CD14-positive monocyte (primary cell): ENCODE results near the gene MVB12B. TPM values are rescaled to one million over a fixed set of nuclear protein-coding genes. Genes with fewer than 3 reads are reported as not detected.
A peak's percentile ranks its signal among the peaks of the same experiment; 100 is the strongest.

Experiments
- DNase-seq, 3 donors: peaks; one replicate each; pipeline ENCODE4 v3.0.0-alpha.2; 2011 to 2022
- H2AFZ ChIP-seq: 2 replicates; pipeline ENCODE4 v1.6.0; 2012; ENCODE audit warnings: mild to moderate bottlenecking, low read depth, low read length, inconsistent platforms; ENCODE audit not compliant: insufficient read depth, poor library complexity, severe bottlenecking
- H3K27ac ChIP-seq, 2 donors: 1 replicate in 1 of 2; 2 replicates in 1 of 2; pipeline ENCODE4 v1.5.1; 2012 to 2013; ENCODE audit warnings: low read length in 2 of 2, control low read depth in 1 of 2, inconsistent platforms in 1 of 2, low read depth in 1 of 2, mild to moderate bottlenecking in 1 of 2
- H3K27me3 ChIP-seq, 2 donors: one replicate each; pipeline versions ENCODE4 v1.6.0 to v1.6.1; 2011 to 2013; ENCODE audit warnings: low read length in 2 of 2; ENCODE audit not compliant: control insufficient read depth in 2 of 2, insufficient read depth in 2 of 2
- H3K36me3 ChIP-seq, 2 donors: replicated peaks in 1 of 2; 1 replicate in 1 of 2; 2 replicates in 1 of 2; pipeline versions ENCODE4 v1.5.1 to v1.6.1; 2012 to 2013; ENCODE audit warnings: low read length in 2 of 2, control low read depth in 1 of 2, inconsistent platforms in 1 of 2, mild to moderate bottlenecking in 1 of 2; ENCODE audit not compliant: insufficient read depth in 2 of 2, control insufficient read depth in 1 of 2
- H3K4me1 ChIP-seq, 2 donors: 1 replicate in 1 of 2; 2 replicates in 1 of 2; pipeline versions ENCODE4 v1.5.1 to v1.6.1; 2012 to 2013; ENCODE audit warnings: low read length in 2 of 2, control low read depth in 1 of 2, inconsistent platforms in 1 of 2, mild to moderate bottlenecking in 1 of 2, moderate library complexity in 1 of 2; ENCODE audit not compliant: insufficient read depth in 2 of 2, control insufficient read depth in 1 of 2
- H3K4me2 ChIP-seq: replicated peaks from 2 replicates; pipeline ENCODE3; 2012; ENCODE audit warnings: low read length, moderate library complexity, mild to moderate bottlenecking; ENCODE audit not compliant: poor library complexity, severe bottlenecking; ENCODE audit errors: extremely low read depth
- H3K4me3 ChIP-seq, 3 experiments: fragments of 200-600 bp in 1 of 3; sonication (generic) in 1 of 3; replicated peaks in 1 of 3; 1 replicate in 2 of 3; 2 replicates in 1 of 3; pipeline ENCODE4 v1.5.1; 2011 to 2013; ENCODE audit warnings: low read length in 3 of 3, mild to moderate bottlenecking in 3 of 3, control low read depth in 2 of 3, low read depth in 2 of 3, inconsistent platforms in 1 of 3, moderate library complexity in 1 of 3
- H3K79me2 ChIP-seq: 2 replicates; pipeline ENCODE4 v1.6.0; 2012; ENCODE audit warnings: mild to moderate bottlenecking, control low read depth, inconsistent platforms, low read length, moderate library complexity; ENCODE audit not compliant: insufficient read depth
- H3K9ac ChIP-seq: 2 replicates; pipeline ENCODE4 v1.6.0; 2017; ENCODE audit warnings: low read length, mild to moderate bottlenecking; ENCODE audit not compliant: insufficient read depth, poor library complexity, severe bottlenecking
- H3K9me3 ChIP-seq, 2 donors: replicated peaks in 1 of 2; 1 replicate in 1 of 2; 2 replicates in 1 of 2; pipeline versions ENCODE4 v1.5.1 to v1.6.1; 2012 to 2013; ENCODE audit warnings: low read length in 2 of 2, control low read depth in 1 of 2; ENCODE audit not compliant: control insufficient read depth in 1 of 2, insufficient read depth in 1 of 2
- H4K20me1 ChIP-seq: 2 replicates; pipeline ENCODE4 v1.6.0; 2012; ENCODE audit warnings: mild to moderate bottlenecking, low read length, control low read depth, moderate library complexity; ENCODE audit not compliant: insufficient read depth
- H3K27ac Mint-ChIP-seq, 7 donors: one replicate each; pipeline ENCODE4 v1.8.0; 2020; ENCODE audit warnings: mild to moderate bottlenecking in 7 of 7, mixed read lengths in 7 of 7, moderate library complexity in 6 of 7, inconsistent platforms in 2 of 7
- H3K27me3 Mint-ChIP-seq, 3 donors: one replicate each; pipeline ENCODE4 v1.8.0; 2021 to 2022; ENCODE audit warnings: low read depth in 3 of 3, mild to moderate bottlenecking in 3 of 3, mixed read lengths in 3 of 3, moderate library complexity in 3 of 3, inconsistent platforms in 1 of 3
- H3K36me3 Mint-ChIP-seq, 2 donors: one replicate each; pipeline ENCODE4 v1.8.0; 2020; ENCODE audit warnings: mixed read lengths in 2 of 2, inconsistent platforms in 1 of 2, mild to moderate bottlenecking in 1 of 2
- H3K4me1 Mint-ChIP-seq: one replicate; pipeline ENCODE4 v1.8.0; 2020; ENCODE audit warnings: mild to moderate bottlenecking, mixed read lengths
- H3K4me3 Mint-ChIP-seq, 2 donors: one replicate each; pipeline ENCODE4 v1.8.0; 2020; ENCODE audit warnings: mild to moderate bottlenecking in 2 of 2, mixed read lengths in 2 of 2, moderate library complexity in 1 of 2
- H3K9me3 Mint-ChIP-seq, 7 donors: one replicate each; pipeline ENCODE4 v1.8.0; 2020 to 2022; ENCODE audit warnings: mixed read lengths in 7 of 7, mild to moderate bottlenecking in 6 of 7, moderate library complexity in 6 of 7, inconsistent platforms in 2 of 7
- CTCF ChIP-seq: fragments of 200-600 bp; IDR thresholded peaks from one replicate; pipeline ENCODE4 v1.8.0; 2022; ENCODE audit warnings: antibody characterized with exemption, mild to moderate bottlenecking
- WGBS: methylation state at CpG from one replicate; pipeline ENCODE4 v1.1.5; 2013; ENCODE audit warnings: missing lambda C conversion rate; ENCODE audit not compliant: insufficient coverage; 5-methylcytosine and 5-hydroxymethylcytosine counted together
- intact Hi-C, 2 donors: fragments of 100-400 bp; cut with micrococcal nuclease; formaldehyde crosslinking; loops; one replicate each; pipeline versions ENCODE4 v1.15.0 to v1.15.1; 2023
- polyA plus RNA-seq, 3 donors: library from polyadenylated mRNA; depleted of rRNA in 1 of 3; unstranded in 2 of 3; stranded (reverse) in 1 of 3; fragments of 300-500 nt in 2 of 3; fragments of >200 nt in 1 of 3; fragmentation: Illumina TruSeq in 2 of 3; gene quantifications; 1 replicate in 2 of 3; 2 replicates in 1 of 3; pipeline ENCODE4 v1.2.3, GENCODE V29; 2012 to 2021

MVB12B gene
- polyA plus RNA-seq, 3 donors: 2.8 to 8.1 (median 3.5) TPM

GRCh38 chr9:126390923-126391322 is 64.3 kb downstream of the MVB12B start:
- H3K27ac ChIP-seq: peak overlapping the region; percentile 56 to 93
- 85% methylated on average over 8 of the region's 9 CpGs for WGBS
- H3K4me3 Mint-ChIP-seq: no peak overlapping the region
- H3K4me2 ChIP-seq: no peak overlapping the region
- peak overlapping the region in 1 of 3 experiments; percentile 55 for H3K4me3 ChIP-seq
- no peaks in the 10 kb centered on the region for H3K79me2 ChIP-seq
- intact Hi-C loops: no loop called here
- H3K27me3 ChIP-seq: no peaks in the 10 kb centered on the region
- H3K27ac Mint-ChIP-seq: peak overlapping the region; percentile 89 to 96 (median 94)
- no peak overlapping the region for H2AFZ ChIP-seq
- no peaks in the 10 kb centered on the region for H3K9me3 ChIP-seq
- peaks cover 47% of the 10 kb centered on the region for H3K4me1 Mint-ChIP-seq
- H3K27me3 Mint-ChIP-seq: peaks cover 0 to 4% (median 0%) of the 10 kb centered on the region in 3 donors
- TF ChIP-seq CTCF: no peak
- peaks cover 10 to 62% of the 10 kb centered on the region in 2 donors for H3K36me3 ChIP-seq
- H3K4me1 ChIP-seq: peaks cover 38 to 44% of the 10 kb centered on the region in 2 donors
- peaks cover 52 to 72% of the 10 kb centered on the region in 2 donors for H3K36me3 Mint-ChIP-seq
- H3K9me3 Mint-ChIP-seq: peaks cover 0 to 3% (median 0%) of the 10 kb centered on the region in 7 donors
- no peaks in the 10 kb centered on the region for H4K20me1 ChIP-seq
- H3K9ac ChIP-seq: no peak overlapping the region
- DNase-seq: no peak

DNA sequence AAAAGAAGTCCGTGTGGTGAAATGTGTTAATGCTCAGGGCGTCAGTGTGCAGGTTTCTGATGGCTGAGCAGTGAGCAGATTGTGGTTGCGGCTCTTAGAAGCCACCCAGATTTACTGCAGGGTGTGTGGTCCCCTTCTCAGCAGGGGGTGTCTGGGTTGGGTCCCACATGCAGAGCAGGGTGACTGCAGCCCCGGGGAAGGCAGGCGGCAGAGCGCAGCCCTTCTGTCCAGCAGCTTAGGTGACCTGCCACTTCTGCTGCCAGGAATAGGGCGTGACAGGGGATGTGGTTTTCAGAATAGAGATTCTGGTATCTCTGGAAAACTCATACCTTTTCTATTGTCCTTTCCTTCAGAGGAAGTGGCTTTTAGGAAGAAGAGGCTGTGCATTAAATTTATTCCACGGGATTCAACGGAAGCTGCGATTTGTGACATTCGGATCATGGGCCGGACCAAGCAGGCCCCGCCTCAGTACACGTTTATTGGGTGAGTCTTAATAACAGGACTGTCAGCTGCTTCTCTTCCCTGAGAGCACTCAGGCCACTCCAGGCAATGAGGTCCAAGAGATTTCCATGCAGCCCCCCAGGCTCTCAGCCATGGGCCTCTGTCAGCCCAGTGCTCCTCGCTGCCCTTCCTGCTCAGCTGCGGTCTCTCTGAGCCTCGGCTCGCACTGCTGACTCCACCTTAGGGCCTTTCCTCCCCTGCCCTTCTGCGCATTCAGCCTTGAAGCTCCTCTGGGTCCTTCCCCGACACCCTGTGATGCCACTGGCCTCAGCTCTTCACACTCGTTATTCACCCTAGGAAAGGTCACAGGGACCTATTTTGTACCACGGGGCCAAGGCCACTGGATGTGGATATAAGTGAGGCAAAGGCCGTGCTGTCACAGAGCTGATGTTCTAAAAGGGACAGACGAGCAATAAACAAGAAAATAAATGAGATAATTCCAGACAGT is 65.4 kb downstream of the MVB12B start:
- H3K36me3 ChIP-seq: peaks cover 14 to 65% of the 10 kb centered on the region in 2 donors
- no peak overlapping the region for H3K27ac ChIP-seq
- TF ChIP-seq CTCF: no peak
- H3K36me3 Mint-ChIP-seq: peaks cover 54 to 73% of the 10 kb centered on the region in 2 donors
- peaks cover 0 to 4% (median 0%) of the 10 kb centered on the region in 3 donors for H3K27me3 Mint-ChIP-seq
- H4K20me1 ChIP-seq: no peaks in the 10 kb centered on the region
- H3K27ac Mint-ChIP-seq: peak overlapping the region in 3 of 7 donors; percentile 45 to 93 (median 64)
- no peak overlapping the region for H3K4me3 Mint-ChIP-seq
- intact Hi-C loops: no loop called here
- H3K27me3 ChIP-seq: no peaks in the 10 kb centered on the region
- no peak overlapping the region for H3K4me2 ChIP-seq
- no peaks in the 10 kb centered on the region for H3K9me3 ChIP-seq
- H3K4me1 ChIP-seq: peaks cover 38 to 44% of the 10 kb centered on the region in 2 donors
- no peak overlapping the region for H3K4me3 ChIP-seq
- DNase-seq: no peak
- H3K9ac ChIP-seq: no peak overlapping the region
- WGBS: 96% methylated on average over 18 of the region's 24 CpGs
- peaks cover 0 to 3% (median 0%) of the 10 kb centered on the region in 7 donors for H3K9me3 Mint-ChIP-seq
- H2AFZ ChIP-seq: no peak overlapping the region
- H3K79me2 ChIP-seq: no peaks in the 10 kb centered on the region
- peaks cover 47% of the 10 kb centered on the region for H3K4me1 Mint-ChIP-seq
